Activated CD8-positive, alpha-beta T cell treated with anti-CD3 and anti-CD28 coated beads, Interleukin-2, amount 10 ng/mL, durations not matched to agents 7 days and 5 days (primary cell): ENCODE data around the gene THPO. TPM values are rescaled to one million over a fixed set of nuclear protein-coding genes. Genes with fewer than 3 reads are reported as not detected.
A peak's percentile ranks its signal among the peaks of the same experiment; 100 is the strongest.

ENCODE experiments used
- ATAC-seq: fragments of 150-1000 bp; cut with Tn5 transposase; one replicate; pipeline ENCODE4 v1.10.0; 2021; ENCODE audit warnings: moderate library complexity
- CTCF ChIA-PET: fragments of 350-600 bp; sonication (Branson Sonifier 250); formaldehyde crosslinking; loops from one replicate; lab custom pipeline; 2021; ENCODE audit warnings: antibody characterized with exemption; lab: Charles Lee
- POLR2A ChIA-PET: fragments of 350-600 bp; sonication (Branson Sonifier 250); formaldehyde crosslinking; loops from one replicate; lab custom pipeline; 2021; ENCODE audit warnings: antibody characterized with exemption; lab: Charles Lee
- DNase-seq: peaks from one replicate; pipeline ENCODE4 v3.0.0-alpha.2; 2020
- H3K27ac Mint-ChIP-seq: one replicate; pipeline ENCODE4 v1.8.0; 2021; ENCODE audit warnings: mild to moderate bottlenecking, mixed read lengths
- H3K27me3 Mint-ChIP-seq: one replicate; pipeline ENCODE4 v1.8.0; 2021; ENCODE audit warnings: low read depth, mixed read lengths
- H3K36me3 Mint-ChIP-seq: one replicate; pipeline ENCODE4 v1.8.0; 2021; ENCODE audit warnings: low read depth, mixed read lengths
- H3K4me1 Mint-ChIP-seq: one replicate; pipeline ENCODE4 v1.8.0; 2021; ENCODE audit warnings: low read depth, mixed read lengths
- H3K4me3 Mint-ChIP-seq: one replicate; pipeline ENCODE4 v1.8.0; 2021; ENCODE audit warnings: mild to moderate bottlenecking, mixed read lengths
- H3K9me3 Mint-ChIP-seq: one replicate; pipeline ENCODE4 v1.8.0; 2022; ENCODE audit warnings: mixed read lengths; ENCODE audit not compliant: insufficient read depth
- total RNA-seq, 2 experiments: library from RNA; stranded (reverse); gene quantifications; one replicate each; pipeline ENCODE4 v1.2.3, GENCODE V29; 2021

Gene THPO
- total RNA-seq, 2 experiments from 2014 or later: not detected

GRCh38 chr3:184373422-184373821 is 4.6 kb downstream of the THPO start:
- peaks cover 23% of the 10 kb centered on the region for H3K27me3 Mint-ChIP-seq
- H3K4me3 Mint-ChIP-seq: no peak overlapping the region
- ATAC-seq (no peak), DNase-seq (no peak)
- ChIA-PET POLR2A (no interaction called here), CTCF (interaction anchor here (3.1 to 4.2 kb wide), 3 partner anchors 19 to 166 kb away, joined by 22 to 97 read pairs (median 69); no protein-coding TSS in a partner anchor)
- peaks cover 6% of the 10 kb centered on the region for H3K4me1 Mint-ChIP-seq
- peaks cover 16% of the 10 kb centered on the region for H3K36me3 Mint-ChIP-seq
- H3K9me3 Mint-ChIP-seq: no peaks in the 10 kb centered on the region
- no peak overlapping the region for H3K27ac Mint-ChIP-seq

GRCh38 chr3:184372911-184373310 is 5.1 kb downstream of the THPO start:
- H3K27ac Mint-ChIP-seq: no peak overlapping the region
- no peak for DNase-seq
- H3K4me1 Mint-ChIP-seq: peaks cover 6% of the 10 kb centered on the region
- ATAC-seq: no peak
- H3K9me3 Mint-ChIP-seq: no peaks in the 10 kb centered on the region
- H3K27me3 Mint-ChIP-seq: peaks cover 17% of the 10 kb centered on the region
- POLR2A ChIA-PET: no interaction called here
- no peak overlapping the region for H3K4me3 Mint-ChIP-seq
- peaks cover 20% of the 10 kb centered on the region for H3K36me3 Mint-ChIP-seq
- CTCF ChIA-PET: interaction anchor here (1.1 to 4.2 kb wide), 8 partner anchors 9 to 172 kb away, joined by 3 to 97 read pairs (median 11); no protein-coding TSS in a partner anchor

DNA sequence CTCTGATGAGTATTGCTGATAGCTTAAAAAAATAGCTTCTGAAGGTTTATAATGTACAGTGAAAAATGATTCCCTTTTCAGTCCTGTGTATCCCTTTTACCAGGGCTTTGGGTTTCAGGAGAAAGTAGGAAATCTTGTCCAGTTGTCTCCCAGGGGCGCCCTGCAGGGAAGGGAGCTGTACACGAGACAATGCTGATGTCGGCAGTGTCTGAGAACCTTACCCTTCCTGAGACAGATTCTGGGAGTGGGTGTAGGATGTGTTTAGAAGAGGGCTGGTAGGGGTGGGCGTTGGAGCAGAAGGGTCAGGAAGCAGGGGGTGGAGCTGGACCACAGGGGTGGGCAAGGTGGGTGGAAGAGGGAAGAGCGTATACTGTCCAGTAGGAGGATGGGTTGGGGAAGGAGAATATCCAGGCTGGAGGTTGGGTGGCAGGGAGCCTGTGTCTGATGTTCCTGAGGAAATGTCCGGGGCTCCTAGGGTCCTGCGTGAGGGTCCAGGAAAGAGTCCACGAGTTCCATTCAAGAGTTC is 5.6 kb downstream of the THPO start:
- Mint-ChIP-seq H3K27me3 (peaks cover 12% of the 10 kb centered on the region), H3K36me3 (peaks cover 23% of the 10 kb centered on the region), H3K9me3 (no peaks in the 10 kb centered on the region), H3K4me3 (no peak overlapping the region), H3K4me1 (peaks cover 6% of the 10 kb centered on the region), H3K27ac (no peak overlapping the region)
- DNase-seq: no peak
- no peak for ATAC-seq
- CTCF ChIA-PET: interaction anchor here (0.6 to 4.2 kb wide), 27 partner anchors 9 to 477 kb away, joined by 3 to 97 read pairs (median 6); partner anchors contain the start of genes CLCN2, EPHB3 and POLR2H
- POLR2A ChIA-PET: interaction anchor here (1.2 to 1.3 kb wide), 2 partner anchors 10 to 12 kb away, joined by 3 to 5 read pairs; no protein-coding TSS in a partner anchor

- CTCF ChIA-PET: interaction anchor here (0.5 to 4.2 kb wide), 42 partner anchors 8 to 476 kb away, joined by 3 to 97 read pairs (median 6); partner anchors contain the start of genes CLCN2, EPHB3, FAM131A and POLR2H
- Mint-ChIP-seq H3K27ac (peak overlapping the region; percentile 51), H3K9me3 (no peaks in the 10 kb centered on the region), H3K4me3 (no peak overlapping the region), H3K27me3 (peaks cover 7% of the 10 kb centered on the region), H3K36me3 (peaks cover 29% of the 10 kb centered on the region), H3K4me1 (peaks cover 11% of the 10 kb centered on the region)
- ATAC-seq (peak; percentile 97), DNase-seq (peak; percentile 79)
- POLR2A ChIA-PET: interaction anchor here (0.7 to 1.3 kb wide), 3 partner anchors 9 to 13 kb away, joined by 3 to 5 read pairs (median 3); no protein-coding TSS in a partner anchor
Observed at GRCh38 chr3:184371570-184372018, 6.4 kb downstream of the THPO start.

DNA sequence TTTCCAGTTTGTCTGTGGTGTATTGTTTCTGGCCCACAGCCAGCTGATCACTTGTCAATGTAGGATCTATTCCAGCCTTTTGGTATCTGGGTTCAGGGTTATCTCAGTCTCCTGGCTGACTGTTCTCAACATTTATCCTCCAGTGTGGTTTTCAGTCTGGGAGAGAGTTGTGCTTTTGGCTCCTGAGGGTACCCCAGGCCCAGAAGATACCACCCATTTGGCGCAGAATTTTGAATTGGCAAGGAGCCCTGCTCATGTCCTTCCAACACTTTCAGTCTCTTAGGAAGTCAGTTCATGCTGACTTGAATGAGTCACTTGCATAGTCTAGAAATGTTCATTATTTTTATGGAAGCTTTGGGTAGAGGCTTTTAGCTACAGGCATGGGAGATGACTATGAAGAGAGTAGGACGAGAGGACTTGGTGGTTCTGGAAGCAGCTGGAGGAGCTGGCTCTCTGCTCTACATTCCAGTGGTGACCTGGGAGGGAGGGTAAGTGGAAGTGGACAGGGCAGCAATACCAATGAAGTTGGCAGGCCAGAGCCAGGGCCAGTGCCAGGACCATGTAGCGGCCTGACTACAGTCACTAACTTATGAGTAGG is 9.3 kb downstream of the THPO start:
- Mint-ChIP-seq H3K4me1 (peaks cover 24% of the 10 kb centered on the region), H3K4me3 (no peak overlapping the region), H3K27me3 (no peaks in the 10 kb centered on the region), H3K36me3 (peaks cover 47% of the 10 kb centered on the region), H3K27ac (no peak overlapping the region), H3K9me3 (no peaks in the 10 kb centered on the region)
- DNase-seq (no peak), ATAC-seq (no peak)
- ChIA-PET CTCF (interaction anchor here (0.9 kb wide), 1 partner anchor 14 kb away, joined by 3 read pairs; no protein-coding TSS in a partner anchor), POLR2A (interaction anchor here (0.8 kb wide), 1 partner anchor 190 kb away, joined by 3 read pairs; no protein-coding TSS in a partner anchor)

DNA sequence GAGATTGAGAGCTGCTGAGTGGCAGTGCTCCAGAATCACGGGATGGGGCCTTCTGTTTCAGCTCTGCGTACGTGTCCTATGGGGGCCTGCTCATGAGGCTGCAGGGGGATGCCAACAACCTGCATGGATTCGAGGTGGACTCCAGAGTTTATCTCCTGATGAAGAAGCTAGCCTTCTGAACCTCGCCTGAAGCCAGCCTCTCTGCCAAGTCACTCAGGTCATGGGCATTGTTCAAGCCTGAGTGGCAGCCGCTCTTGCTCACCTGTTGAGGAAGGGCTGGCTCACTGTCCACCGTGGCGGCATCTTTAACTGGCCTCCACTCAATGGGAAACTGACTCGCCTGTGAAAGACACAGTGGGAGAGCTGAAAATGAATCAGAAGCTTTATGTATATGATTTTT is 9.9 kb downstream of the THPO start:
- Mint-ChIP-seq H3K9me3 (no peaks in the 10 kb centered on the region), H3K4me1 (peaks cover 24% of the 10 kb centered on the region), H3K27ac (no peak overlapping the region), H3K36me3 (peaks cover 49% of the 10 kb centered on the region), H3K4me3 (no peak overlapping the region), H3K27me3 (no peaks in the 10 kb centered on the region)
- ChIA-PET POLR2A (no interaction called here), CTCF (interaction anchor here (1.6 kb wide), 1 partner anchor 14 kb away, joined by 4 read pairs; no protein-coding TSS in a partner anchor)
- DNase-seq: no peak
- no peak for ATAC-seq

- Mint-ChIP-seq H3K4me3 (no peak overlapping the region), H3K27me3 (no peaks in the 10 kb centered on the region), H3K27ac (peak overlapping the region; percentile 58), H3K9me3 (no peaks in the 10 kb centered on the region), H3K36me3 (peaks cover 49% of the 10 kb centered on the region), H3K4me1 (peaks cover 23% of the 10 kb centered on the region)
- ATAC-seq: no peak
- DNase-seq: no peak
- ChIA-PET CTCF (interaction anchor here (0.9 to 1.6 kb wide), 3 partner anchors 13 to 147 kb away, joined by 3 to 4 read pairs (median 4); no protein-coding TSS in a partner anchor), POLR2A (no interaction called here)
Observed at GRCh38 chr3:184366619-184367289, 11.3 kb downstream of the THPO start.

GRCh38 chr3:184362668-184363546 is 15.1 kb downstream of the THPO start:
- H3K9me3 Mint-ChIP-seq: no peaks in the 10 kb centered on the region
- CTCF ChIA-PET: interaction anchor here (0.6 to 2.3 kb wide), 8 partner anchors 9 to 345 kb away, joined by 3 to 6 read pairs (median 3); partner anchors contain the start of gene ABCC5
- H3K27ac Mint-ChIP-seq: peak overlapping the region; percentile 97
- POLR2A ChIA-PET: interaction anchor here (0.7 to 1.5 kb wide), 4 partner anchors 9 to 167 kb away, joined by 3 to 5 read pairs (median 4); no protein-coding TSS in a partner anchor
- DNase-seq (peak; percentile 98), ATAC-seq (peak; percentile 86)
- H3K27me3 Mint-ChIP-seq: no peaks in the 10 kb centered on the region
- peak overlapping the region; percentile 94 for H3K4me3 Mint-ChIP-seq
- H3K4me1 Mint-ChIP-seq: peaks cover 30% of the 10 kb centered on the region
- H3K36me3 Mint-ChIP-seq: peaks cover 29% of the 10 kb centered on the region

GRCh38 chr3:184361932-184362667 is 15.9 kb downstream of the THPO start:
- no peaks in the 10 kb centered on the region for H3K27me3 Mint-ChIP-seq
- ATAC-seq (peak; percentile 24), DNase-seq (peak; percentile 60)
- ChIA-PET CTCF (interaction anchor here (0.6 to 1.7 kb wide), 5 partner anchors 8 to 344 kb away, joined by 3 to 6 read pairs (median 3); partner anchors contain the start of gene ABCC5), POLR2A (interaction anchor here (0.7 to 1.5 kb wide), 5 partner anchors 9 to 415 kb away, joined by 3 to 5 read pairs (median 3); no protein-coding TSS in a partner anchor)
- no peaks in the 10 kb centered on the region for H3K9me3 Mint-ChIP-seq
- peak overlapping the region; percentile 93 for H3K4me3 Mint-ChIP-seq
- peaks cover 25% of the 10 kb centered on the region for H3K36me3 Mint-ChIP-seq
- H3K27ac Mint-ChIP-seq: peak overlapping the region; percentile 97
- H3K4me1 Mint-ChIP-seq: peaks cover 30% of the 10 kb centered on the region

DNA sequence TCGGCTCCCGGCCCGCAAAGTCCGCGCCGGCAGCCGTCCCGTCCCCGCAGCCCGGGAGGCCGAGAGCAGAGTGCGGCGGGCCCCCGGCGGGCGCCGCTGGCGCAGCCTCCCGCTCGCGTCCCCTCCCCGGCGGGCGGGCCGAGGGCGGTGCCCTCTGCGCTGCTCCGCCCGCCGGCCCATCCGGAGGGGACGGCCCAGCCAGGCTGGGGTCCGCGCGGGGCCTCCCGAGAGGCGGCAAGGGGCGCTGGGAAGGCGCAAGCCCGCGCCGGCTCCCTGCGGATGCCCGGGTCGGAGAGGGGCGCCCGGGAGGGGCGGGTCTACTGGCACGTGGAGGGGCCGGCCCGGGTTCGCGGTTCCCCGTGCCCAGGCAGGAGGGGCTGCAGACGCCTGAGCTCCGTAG is 16.5 kb downstream of the THPO start, which contains the start of the genes CLCN2 and POLR2H:
Gene CLCN2, minus strand, starts transcription at position 74 of the 400 bp plus-strand sequence. CDS start 126 bp downstream, outside the sequence.
Gene POLR2H, plus strand, starts transcription at position 179 of the 400 bp plus-strand sequence. CDS start 1,783 bp downstream, outside the sequence.
- H3K27me3 Mint-ChIP-seq: no peaks in the 10 kb centered on the region
- H3K4me1 Mint-ChIP-seq: peaks cover 25% of the 10 kb centered on the region
- H3K4me3 Mint-ChIP-seq: peak within 1 kb of the TSS; percentile 93
- peaks cover 19% of the 10 kb centered on the region for H3K36me3 Mint-ChIP-seq
- peak; percentile 52 for ATAC-seq
- H3K9me3 Mint-ChIP-seq: no peaks in the 10 kb centered on the region
- ChIA-PET POLR2A (interaction anchor here (0.7 to 1.5 kb wide), 4 partner anchors 9 to 415 kb away, joined by 3 to 5 read pairs (median 4); no protein-coding TSS in a partner anchor), CTCF (interaction anchor here (1.5 kb wide), 1 partner anchor 10 kb away, joined by 6 read pairs; no protein-coding TSS in a partner anchor)
- H3K27ac Mint-ChIP-seq: peak within 1 kb of the TSS; percentile 97
- DNase-seq: peak; percentile 51
